ENCODE measurements around the gene ZNF189.
A peak's percentile ranks its signal among the peaks of the same experiment; 100 is the strongest.

Gene ZNF189

GRCh38 chr9:101419863-101420262, 21.2 kb downstream of the ZNF189 start:
- DNase-seq (ENCODE audit: low spot score), result no peak

- no peak for DNase-seq (ENCODE audit: low spot score)
Measured at GRCh38 chr9:101421653-101422065, 23.0 kb downstream of the ZNF189 start.

GRCh38 chr9:101427358-101427757, 28.7 kb downstream of the ZNF189 start:
- DNase-seq (ENCODE audit: low spot score), result no peak

- no peak for DNase-seq (ENCODE audit: low spot score)
Measured at GRCh38 chr9:101427957-101428655, 29.5 kb downstream of the ZNF189 start.

GRCh38 chr9:101428909-101429308, 30.3 kb downstream of the ZNF189 start:
- no peak for DNase-seq (ENCODE audit: low spot score)

- no peak for DNase-seq (ENCODE audit: low spot score)
Measured at GRCh38 chr9:101429736-101430135, 31.1 kb downstream of the ZNF189 start.

- no peak for DNase-seq (ENCODE audit: low spot score)
Measured at GRCh38 chr9:101432171-101432570, 33.5 kb downstream of the ZNF189 start.

- no peak for DNase-seq (ENCODE audit: low spot score)
Measured at GRCh38 chr9:101432740-101433139, 34.1 kb downstream of the ZNF189 start.

- DNase-seq (ENCODE audit: low spot score), result no peak
Measured at GRCh38 chr9:101433229-101433628, 34.6 kb downstream of the ZNF189 start.

- DNase-seq (ENCODE audit: low spot score), result no peak
Measured at GRCh38 chr9:101434998-101435397, 36.3 kb downstream of the ZNF189 start.

- no peak for DNase-seq (ENCODE audit: low spot score)
Measured at GRCh38 chr9:101435601-101436079, 37.0 kb downstream of the ZNF189 start, which contains the start of gene ALDOB. Gene ALDOB (minus strand): TSS chr9:101435774. CDS start chr9:101430887, 4,887 bp downstream.

- DNase-seq (ENCODE audit: low spot score), result no peak
Measured at GRCh38 chr9:101437806-101438232, 39.2 kb downstream of the ZNF189 start.

- DNase-seq (ENCODE audit: low spot score), result no peak
Measured at GRCh38 chr9:101438523-101438922, 39.9 kb downstream of the ZNF189 start.

- no peak for DNase-seq (ENCODE audit: low spot score)
Measured at GRCh38 chr9:101440714-101441230, 42.1 kb downstream of the ZNF189 start.

GRCh38 chr9:101442318-101442717, 43.7 kb downstream of the ZNF189 start:
- no peak for DNase-seq (ENCODE audit: low spot score)

GRCh38 chr9:101442736-101443135, 44.1 kb downstream of the ZNF189 start:
- DNase-seq (ENCODE audit: low spot score), result no peak

GRCh38 chr9:101443364-101443771, 44.7 kb downstream of the ZNF189 start:
- DNase-seq (ENCODE audit: low spot score), result no peak

- peak; percentile 42 for DNase-seq (ENCODE audit: low spot score)
Measured at GRCh38 chr9:101445353-101446029, 46.8 kb downstream of the ZNF189 start.

GRCh38 chr9:101446732-101447131, 48.1 kb downstream of the ZNF189 start:
- no peak for DNase-seq (ENCODE audit: low spot score)

- no peak for DNase-seq (ENCODE audit: low spot score)
Measured at GRCh38 chr9:101448680-101449070, 50.0 kb downstream of the ZNF189 start.

- peak; percentile 50 for DNase-seq (ENCODE audit: low spot score)
Measured at GRCh38 chr9:101449071-101449721, 50.5 kb downstream of the ZNF189 start.

GRCh38 chr9:101450931-101451330, 52.3 kb downstream of the ZNF189 start:
- no peak for DNase-seq (ENCODE audit: low spot score)

GRCh38 chr9:101451498-101451897, 52.8 kb downstream of the ZNF189 start:
- no peak for DNase-seq (ENCODE audit: low spot score)
